Choroid plexus epithelial cell (primary cell): ENCODE data around the gene IRF5.

Experiments used
- DNase-seq: peaks from one replicate; pipeline ENCODE4 v3.0.0-alpha.2; 2010; ENCODE audit warnings: low read depth
- H3K4me3 ChIP-seq: 2 replicates; pipeline ENCODE4 v1.5.1; 2011; ENCODE audit warnings: low read depth, mild to moderate bottlenecking, control low read depth, low read length, moderate library complexity
- TF ChIP-seq, protein P1 (sequence below): conservative IDR thresholded peaks from 2 replicates; pipeline ENCODE4 v1.5.1; 2011; ENCODE audit warnings: low read depth, mild to moderate bottlenecking, control low read depth, inconsistent platforms, low read length, moderate library complexity

The IRF5 gene

DNA sequence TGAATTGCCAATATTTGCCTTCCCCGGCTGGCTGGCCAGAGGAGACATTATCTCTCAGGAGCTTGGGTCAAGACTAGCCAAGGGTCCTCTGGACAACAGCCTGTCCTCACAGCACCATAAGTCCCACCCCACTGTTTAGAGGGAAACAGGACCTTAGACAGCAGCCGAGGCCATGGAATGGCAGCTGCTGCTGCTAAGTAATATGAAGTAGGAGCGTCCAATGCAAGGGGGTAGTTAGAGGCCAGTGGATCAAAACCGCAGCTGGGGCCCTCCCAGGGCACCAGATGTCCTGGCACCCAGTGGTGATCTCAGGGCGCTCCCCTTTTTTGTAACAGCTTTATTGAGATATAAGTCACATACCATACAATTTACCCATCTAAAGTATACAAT is 14.3 kb upstream of the IRF5 start:
- TF ChIP-seq, protein P1, sequence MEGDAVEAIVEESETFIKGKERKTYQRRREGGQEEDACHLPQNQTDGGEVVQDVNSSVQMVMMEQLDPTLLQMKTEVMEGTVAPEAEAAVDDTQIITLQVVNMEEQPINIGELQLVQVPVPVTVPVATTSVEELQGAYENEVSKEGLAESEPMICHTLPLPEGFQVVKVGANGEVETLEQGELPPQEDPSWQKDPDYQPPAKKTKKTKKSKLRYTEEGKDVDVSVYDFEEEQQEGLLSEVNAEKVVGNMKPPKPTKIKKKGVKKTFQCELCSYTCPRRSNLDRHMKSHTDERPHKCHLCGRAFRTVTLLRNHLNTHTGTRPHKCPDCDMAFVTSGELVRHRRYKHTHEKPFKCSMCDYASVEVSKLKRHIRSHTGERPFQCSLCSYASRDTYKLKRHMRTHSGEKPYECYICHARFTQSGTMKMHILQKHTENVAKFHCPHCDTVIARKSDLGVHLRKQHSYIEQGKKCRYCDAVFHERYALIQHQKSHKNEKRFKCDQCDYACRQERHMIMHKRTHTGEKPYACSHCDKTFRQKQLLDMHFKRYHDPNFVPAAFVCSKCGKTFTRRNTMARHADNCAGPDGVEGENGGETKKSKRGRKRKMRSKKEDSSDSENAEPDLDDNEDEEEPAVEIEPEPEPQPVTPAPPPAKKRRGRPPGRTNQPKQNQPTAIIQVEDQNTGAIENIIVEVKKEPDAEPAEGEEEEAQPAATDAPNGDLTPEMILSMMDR: no peak
- DNase-seq: no peak
- H3K4me3 ChIP-seq: no peak overlapping the region

DNA sequence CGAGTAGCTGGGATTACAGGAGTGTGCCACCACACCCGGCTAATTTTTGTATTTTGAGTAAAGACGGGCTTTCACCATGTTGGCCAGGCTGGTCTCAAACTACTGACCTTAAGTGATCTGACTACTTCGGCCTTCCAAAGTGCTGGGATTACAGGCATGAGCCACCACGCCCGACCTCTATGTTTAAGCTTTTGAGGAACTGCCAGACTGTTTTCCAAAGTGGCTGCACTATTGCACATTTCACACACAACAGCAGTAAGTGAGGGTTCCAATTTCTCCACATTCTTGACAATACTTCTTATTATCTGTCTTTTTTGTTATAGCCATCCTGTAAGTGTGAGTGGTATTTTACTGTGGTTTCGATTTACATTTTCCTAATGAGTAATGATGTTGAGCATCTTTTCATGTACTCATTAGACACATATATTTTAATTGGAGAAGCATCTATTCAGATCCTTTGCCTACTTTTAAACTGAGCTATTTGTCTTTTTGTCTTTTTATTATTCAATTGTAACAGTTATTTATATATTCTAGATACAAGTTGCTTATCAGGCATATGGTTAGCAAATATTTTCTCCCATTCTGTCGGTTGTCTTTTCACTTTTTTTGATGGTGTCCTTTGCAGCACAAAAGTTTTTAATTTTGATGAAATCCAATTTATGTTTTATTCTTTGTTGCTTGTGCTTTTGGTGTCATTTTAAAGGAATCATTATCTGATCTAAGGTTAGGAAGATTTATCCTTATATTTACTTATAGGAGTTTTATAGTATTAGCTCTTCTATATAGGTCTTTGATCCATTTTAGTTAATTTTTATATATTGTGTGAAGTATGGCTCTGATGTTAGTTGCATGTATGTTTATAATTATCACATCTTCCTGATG is 12.8 kb upstream of the IRF5 start:
- TF ChIP-seq, protein P1: no peak
- no peak for DNase-seq
- no peak overlapping the region for H3K4me3 ChIP-seq

DNA sequence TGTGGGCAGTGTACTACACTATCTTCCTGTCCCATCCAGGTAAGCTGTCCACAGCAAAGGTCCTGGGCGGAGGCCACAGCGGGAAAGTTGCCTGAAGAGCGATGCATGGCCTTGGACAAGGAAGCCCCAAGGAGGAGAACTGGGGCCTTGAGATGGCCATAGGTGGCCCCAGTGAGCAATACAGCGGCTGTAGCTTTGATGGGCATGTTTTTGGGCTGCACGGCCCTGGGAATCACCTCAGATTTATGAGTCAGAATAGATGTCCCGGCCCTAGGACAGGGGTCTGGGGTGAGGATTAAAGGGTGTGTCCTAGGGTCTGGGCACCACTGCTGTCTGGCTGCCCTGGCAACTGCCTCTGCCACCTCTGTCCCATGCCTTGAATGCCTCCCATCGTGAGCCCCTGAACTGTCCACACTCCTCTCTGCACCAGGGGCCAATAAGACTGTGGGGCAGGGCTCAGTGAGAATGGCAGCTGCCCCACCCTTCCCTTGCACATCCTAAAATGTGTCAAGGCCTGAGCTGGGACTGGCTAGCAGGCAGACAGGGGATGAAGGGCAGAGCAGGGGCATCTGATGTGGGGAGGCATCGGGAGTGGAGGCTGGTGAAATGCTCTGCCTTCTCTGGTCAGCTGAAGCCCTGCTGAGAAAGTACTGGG is 9.4 kb upstream of the IRF5 start:
- TF ChIP-seq, protein P1: no peak
- no peak overlapping the region for H3K4me3 ChIP-seq
- no peak for DNase-seq

DNA sequence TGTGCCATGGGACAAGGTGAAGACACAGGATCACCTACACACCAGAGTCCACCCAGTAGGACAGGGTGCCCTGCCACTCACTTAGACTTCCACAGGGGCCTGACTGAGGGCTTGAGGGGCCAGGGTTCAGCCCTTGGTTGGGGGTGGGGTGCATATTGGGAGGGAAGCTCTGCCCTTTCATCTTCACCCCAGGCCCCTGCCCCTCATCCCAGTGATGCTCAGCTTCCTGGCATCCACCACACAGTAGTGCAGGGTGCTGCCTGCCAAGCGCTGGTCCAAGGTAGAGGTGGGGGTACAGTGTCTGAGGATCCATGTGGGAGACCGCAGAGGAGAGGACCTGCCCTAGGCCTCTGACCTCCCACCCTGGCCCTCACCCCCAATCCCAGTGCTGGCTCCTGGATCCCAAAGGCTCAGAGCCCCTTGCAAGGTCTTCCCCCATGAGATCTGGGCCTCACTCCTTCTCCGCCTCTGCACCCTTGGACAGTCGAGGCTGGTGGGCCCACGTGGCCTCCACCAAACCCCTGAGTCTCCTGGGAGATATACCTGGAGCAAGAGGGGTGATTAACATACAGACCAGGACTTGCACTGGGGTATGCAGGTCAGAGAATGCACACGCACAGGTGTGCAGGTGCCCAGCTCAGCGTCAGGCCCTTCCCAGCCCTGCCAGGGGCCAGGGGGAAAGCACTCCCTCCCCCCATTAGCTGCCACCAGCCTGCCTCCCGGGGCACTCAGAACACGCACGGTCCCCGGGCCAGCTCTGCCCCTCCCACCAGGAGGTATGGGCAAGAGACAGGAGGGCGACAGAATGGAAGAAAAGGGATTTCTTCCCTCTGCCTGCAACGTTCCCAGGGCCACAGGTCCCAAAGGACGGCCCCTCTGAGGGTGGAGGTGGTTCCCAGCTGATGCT is 8.6 kb upstream of the IRF5 start:
- TF ChIP-seq, protein P1: no peak
- no peak overlapping the region for H3K4me3 ChIP-seq
- no peak for DNase-seq

DNA sequence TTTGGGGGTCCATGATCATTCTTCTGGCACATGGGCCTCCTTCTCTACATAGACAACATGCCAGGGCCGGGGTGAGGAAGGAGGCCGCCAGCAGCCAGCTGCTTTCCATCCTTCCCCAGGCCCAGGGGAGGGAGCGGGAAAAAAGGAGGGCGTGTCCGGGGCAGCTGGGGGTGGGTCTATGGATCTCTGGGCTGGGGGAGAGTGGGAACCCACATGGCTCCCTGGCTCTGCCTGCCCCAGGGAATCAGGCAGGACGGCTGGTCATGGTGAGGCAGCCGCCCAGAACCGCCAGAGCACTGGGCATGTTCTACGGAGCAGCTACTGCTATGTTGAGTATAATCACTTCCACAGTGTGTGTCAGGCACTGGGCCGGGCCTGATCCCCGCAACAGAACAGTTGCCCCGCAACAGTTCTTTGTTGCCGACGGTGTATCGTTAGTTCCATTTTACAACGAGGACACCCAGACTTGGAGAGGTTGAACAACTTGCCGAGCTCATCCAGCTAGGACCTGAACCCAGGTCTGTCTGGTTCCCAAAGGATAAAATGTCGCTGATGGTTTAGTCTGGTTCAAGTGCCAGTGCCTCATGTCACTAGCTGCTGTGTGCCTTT is 6.4 kb upstream of the IRF5 start:
- TF ChIP-seq, protein P1: no peak
- DNase-seq: no peak
- no peak overlapping the region for H3K4me3 ChIP-seq
